PC-3 (cell line): ENCODE results near the gene MAGEA11. TPM values are rescaled to one million over a fixed set of nuclear protein-coding genes. Genes with fewer than 3 reads are reported as not detected.
"Not testable (repeated sequence)": the region's sequence is repeated elsewhere in the genome, so short reads cannot be mapped to it uniquely, and the experiment has no call there.

Source experiments
- ATAC-seq: fragments of 200-7000 bp; cut with Tn5 transposase; 2 replicates; pipeline ENCODE4 v1.9.1; 2020; ENCODE audit warnings: mild to moderate bottlenecking, moderate library complexity
- BruUV-seq: library from RNA; stranded (reverse); fragments of 400-500 nt; replicated peaks from 2 replicates; lab custom pipeline; 2021; lab: Mats Ljungman, UMichigan
- CTCF ChIA-PET: fragments of 300-600 bp; sonication (Branson Sonifier 250); formaldehyde crosslinking; loops from one replicate; lab custom pipeline; 2022; ENCODE audit warnings: antibody characterized with exemption; lab: Charles Lee
- POLR2A ChIA-PET: fragments of 300-600 bp; sonication (Branson Sonifier 250); formaldehyde crosslinking; loops from one replicate; lab custom pipeline; 2022; ENCODE audit warnings: antibody characterized with exemption; ENCODE audit not compliant: unreplicated experiment; lab: Charles Lee
- DNase-seq: peaks from one replicate; pipeline ENCODE4 v3.0.0-alpha.2; 2015
- H2AFZ ChIP-seq: fragments of 300-600 bp; sonication (generic); 2 replicates; pipeline ENCODE4 v1.6.0; 2016; ENCODE audit warnings: antibody characterized with exemption, low read length
- H3F3A ChIP-seq: fragments of 300-600 bp; sonication (generic); one replicate; pipeline ENCODE4 v1.6.0; 2017; ENCODE audit warnings: antibody characterized with exemption, low read length, control low read depth, mild to moderate bottlenecking; ENCODE audit not compliant: unreplicated experiment
- H3K27ac ChIP-seq: fragments of 300-600 bp; sonication (generic); 2 replicates; pipeline ENCODE4 v1.5.1; 2016; ENCODE audit warnings: mild to moderate bottlenecking, low read length
- H3K27me3 ChIP-seq: fragments of 300-600 bp; sonication (generic); 2 replicates; pipeline ENCODE4 v1.6.1; 2016; ENCODE audit warnings: low read length, mixed read lengths
- H3K36me3 ChIP-seq: fragments of 300-600 bp; sonication (generic); 2 replicates; pipeline ENCODE4 v1.6.1; 2016; ENCODE audit warnings: low read depth, mixed run types, low read length, mixed read lengths
- H3K4me1 ChIP-seq: fragments of 300-600 bp; sonication (generic); 2 replicates; pipeline ENCODE4 v1.5.1; 2016; ENCODE audit warnings: low read length; ENCODE audit not compliant: insufficient read depth
- H3K4me2 ChIP-seq: fragments of 300-600 bp; sonication (generic); 2 replicates; pipeline ENCODE4 v1.6.0; 2016; ENCODE audit warnings: low read length
- H3K4me3 ChIP-seq: fragments of 300-600 bp; sonication (generic); 2 replicates; pipeline ENCODE4 v1.5.1; 2016; ENCODE audit warnings: mild to moderate bottlenecking, low read length, mixed read lengths
- H3K79me2 ChIP-seq: fragments of 300-600 bp; sonication (generic); 2 replicates; pipeline ENCODE4 v1.6.1; 2017; ENCODE audit warnings: low read length, mixed read lengths
- H3K9ac ChIP-seq: fragments of 300-600 bp; sonication (generic); 2 replicates; pipeline ENCODE4 v1.6.0; 2016; ENCODE audit warnings: mild to moderate bottlenecking, low read length
- H3K9me2 ChIP-seq: fragments of 300-600 bp; sonication (generic); replicated peaks from 2 replicates; pipeline ENCODE4 v1.6.1; 2016; ENCODE audit warnings: mixed run types, low read length, mixed read lengths
- H3K9me3 ChIP-seq: fragments of 300-600 bp; sonication (generic); 2 replicates; pipeline ENCODE4 v1.6.1; 2016; ENCODE audit warnings: low read length, mixed read lengths
- H4K20me1 ChIP-seq: fragments of 300-600 bp; sonication (generic); 2 replicates; pipeline ENCODE4 v1.6.1; 2016; ENCODE audit warnings: low read length, mixed read lengths
- CTCF ChIP-seq: fragments of 300-600 bp; sonication (generic); conservative IDR thresholded peaks from 2 replicates; pipeline ENCODE4 v1.5.1; 2017; ENCODE audit warnings: antibody characterized with exemption, low read depth, mild to moderate bottlenecking, low read length
- EZH2 ChIP-seq: fragments of 300-600 bp; sonication (generic); IDR thresholded peaks from one replicate; pipeline ENCODE4 v1.6.1; 2017; ENCODE audit warnings: antibody characterized with exemption, mild to moderate bottlenecking, low read length; ENCODE audit not compliant: unreplicated experiment
- EZH2phosphoT487 ChIP-seq: fragments of 300-600 bp; sonication (generic); IDR thresholded peaks from 2 replicates; pipeline ENCODE4 v1.6.1; 2018; ENCODE audit warnings: mild to moderate bottlenecking, antibody characterized with exemption, low read length, borderline replicate concordance
- intact Hi-C: fragments of 100-400 bp; cut with micrococcal nuclease; formaldehyde crosslinking; loops from 2 replicates; pipeline ENCODE4 v1.9.0; 2023
- total RNA-seq: library from RNA; depleted of rRNA; stranded (reverse); fragments of >200 nt; gene quantifications from 2 replicates; pipeline ENCODE4 v1.2.3, GENCODE V29; 2014

Gene MAGEA11
- total RNA-seq, 1 experiment from 2014 or later: not detected

- H3K79me2 ChIP-seq: no peaks in the 10 kb centered on the region
- H3K9me2 ChIP-seq: no peaks in the 10 kb centered on the region
- H3K36me3 ChIP-seq: no peaks in the 10 kb centered on the region
- CTCF ChIA-PET: no interaction called here
- H4K20me1 ChIP-seq: no peaks in the 10 kb centered on the region
- DNase-seq (no peak), ATAC-seq (no peak)
- no TSS peak for BruUV-seq
- POLR2A ChIA-PET: no interaction called here
- H3K9ac ChIP-seq: no peak overlapping the region
- no peaks in the 10 kb centered on the region for H3K9me3 ChIP-seq
- no peak overlapping the region for H3K27ac ChIP-seq
- intact Hi-C loops: no loop called here
- no peaks in the 10 kb centered on the region for H3K4me1 ChIP-seq
- 0 out of 2 replicates have a peak, but pooled peaks cover 3% of the 10 kb centered on the region for H3K27me3 ChIP-seq
- no peaks in the 10 kb centered on the region for H3F3A ChIP-seq
- H3K4me2 ChIP-seq: no peak overlapping the region
- no peak for TF ChIP-seq EZH2phosphoT487
- TF ChIP-seq EZH2: no peak
- no peak for TF ChIP-seq CTCF
- H2AFZ ChIP-seq: no peak overlapping the region
- H3K4me3 ChIP-seq: no peak overlapping the region
Measured at GRCh38 chrX:149691794-149692193, 20.1 kb upstream of the MAGEA11 start.

GRCh38 chrX:149692686-149693272 is 19.1 kb upstream of the MAGEA11 start:
- H2AFZ ChIP-seq, DNase-seq, H3K79me2 ChIP-seq, H3K9ac ChIP-seq, ATAC-seq, H3F3A ChIP-seq, H3K27me3 ChIP-seq, H4K20me1 ChIP-seq, BruUV-seq, CTCF ChIA-PET, H3K9me3 ChIP-seq, H3K36me3 ChIP-seq, POLR2A ChIA-PET, intact Hi-C loops, H3K4me1 ChIP-seq, H3K4me2 ChIP-seq, H3K27ac ChIP-seq, H3K9me2 ChIP-seq, H3K4me3 ChIP-seq: not testable (repeated sequence)

DNA sequence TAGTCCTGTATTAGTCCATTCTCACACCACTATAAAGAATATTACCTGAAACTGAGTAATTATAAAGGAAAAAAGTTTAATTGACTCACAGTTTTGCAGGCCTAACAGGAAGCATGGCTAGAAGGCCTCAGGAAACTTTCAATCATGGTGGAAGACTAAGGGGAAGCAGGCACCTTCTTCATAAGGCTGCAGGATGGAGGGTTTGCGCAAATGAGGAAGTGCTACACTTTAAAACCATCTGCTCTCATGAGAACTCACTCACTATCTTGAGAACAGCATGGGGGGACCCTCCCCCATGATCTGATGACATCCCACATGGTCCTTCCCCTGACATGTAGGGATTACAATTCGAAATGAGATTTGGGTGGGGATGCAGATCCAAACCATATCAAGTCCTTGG is 12.1 kb upstream of the MAGEA11 start:
- ChIA-PET POLR2A (no interaction called here), CTCF (no interaction called here)
- intact Hi-C loops: no loop called here
- no peak for ATAC-seq
- H4K20me1 ChIP-seq: no peaks in the 10 kb centered on the region
- no peaks in the 10 kb centered on the region for H3K9me2 ChIP-seq
- no peaks in the 10 kb centered on the region for H3K79me2 ChIP-seq
- no peaks in the 10 kb centered on the region for H3F3A ChIP-seq
- DNase-seq: no peak
- no peak overlapping the region for H3K9ac ChIP-seq
- no TSS peak for BruUV-seq
- H3K4me2 ChIP-seq: no peak overlapping the region
- no peak overlapping the region for H2AFZ ChIP-seq
- H3K4me1 ChIP-seq: no peaks in the 10 kb centered on the region
- H3K9me3 ChIP-seq: no peaks in the 10 kb centered on the region
- H3K27me3 ChIP-seq: no peaks in the 10 kb centered on the region
- H3K27ac ChIP-seq: no peak overlapping the region
- no peaks in the 10 kb centered on the region for H3K36me3 ChIP-seq
- TF ChIP-seq EZH2phosphoT487 (no peak), EZH2 (no peak), CTCF (no peak)
- H3K4me3 ChIP-seq: no peak overlapping the region
